Activated CD8-positive, alpha-beta memory T cell treated with anti-CD3 and anti-CD28 coated beads, Interleukin-2, amount 50 U/mL, for 4 hours (primary cell): ENCODE data around the gene CSNK2A1.
"Not testable (repeated sequence)": the region's sequence is repeated elsewhere in the genome, so short reads cannot be mapped to it uniquely, and the experiment has no call there.

Experiments
- DNase-seq: peaks from one replicate; pipeline ENCODE4 v3.0.0-alpha.2; 2020

The CSNK2A1 gene

DNA sequence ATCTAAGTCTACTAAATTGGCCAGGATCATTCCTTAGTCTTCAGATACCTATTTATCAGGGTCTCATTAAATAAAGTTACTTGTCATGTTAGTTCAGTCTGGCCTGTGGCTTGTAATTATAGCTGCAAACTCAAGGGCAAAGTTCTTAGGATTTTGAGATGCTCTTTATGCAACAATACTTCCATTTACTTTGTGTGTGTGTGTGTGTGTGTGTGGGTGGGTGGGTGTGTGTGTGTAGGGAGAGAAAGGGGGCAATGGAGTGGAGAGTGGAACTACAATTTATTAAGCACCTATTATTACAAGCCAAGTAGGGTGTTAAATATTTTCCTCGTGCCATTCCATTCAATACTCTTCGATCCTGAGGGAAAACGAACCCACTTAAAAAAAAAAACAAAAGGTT is 63.5 kb downstream of the CSNK2A1 start:
- no peak for DNase-seq

DNA sequence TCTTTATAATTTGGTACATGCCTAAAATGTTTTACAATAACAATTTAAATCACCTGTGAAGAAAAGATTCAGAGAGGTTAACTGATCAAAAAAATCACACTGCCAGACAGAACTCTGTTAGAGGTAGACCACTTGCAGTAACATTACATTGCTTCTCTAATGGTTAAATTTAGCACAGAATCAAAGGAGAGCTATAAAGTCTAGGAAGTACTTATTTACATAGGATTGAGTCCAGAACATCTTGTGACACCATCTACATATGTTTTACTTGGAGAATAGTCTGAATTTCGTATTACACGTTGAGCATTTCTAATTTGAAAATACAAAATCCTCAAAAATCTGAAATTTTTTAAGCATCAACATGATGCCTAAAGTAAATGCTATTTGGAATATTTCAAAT is 64.1 kb downstream of the CSNK2A1 start:
- DNase-seq = no peak

DNA sequence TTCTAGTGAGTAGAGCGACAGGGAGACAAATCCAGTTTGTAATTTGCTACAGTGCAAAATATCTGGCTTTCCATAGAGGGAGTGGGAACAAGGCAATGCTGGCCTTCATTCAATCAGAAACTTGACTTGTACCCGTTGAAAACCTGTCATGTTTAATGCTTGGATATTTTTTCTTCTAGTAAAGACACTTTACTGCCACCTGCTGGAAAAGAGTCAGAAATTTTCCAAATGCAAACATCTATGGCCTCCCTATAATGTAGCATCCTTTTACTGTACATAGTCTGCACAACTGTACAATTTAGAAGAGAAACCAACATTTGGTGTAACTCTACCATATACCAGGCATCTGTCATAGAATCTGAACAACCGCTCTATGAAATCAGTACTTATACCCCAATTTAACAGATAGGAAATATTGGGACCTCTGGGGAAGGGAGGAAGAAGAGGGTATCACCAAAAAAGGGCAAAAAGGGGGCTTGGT is 64.6 kb downstream of the CSNK2A1 start:
- no peak for DNase-seq

DNA sequence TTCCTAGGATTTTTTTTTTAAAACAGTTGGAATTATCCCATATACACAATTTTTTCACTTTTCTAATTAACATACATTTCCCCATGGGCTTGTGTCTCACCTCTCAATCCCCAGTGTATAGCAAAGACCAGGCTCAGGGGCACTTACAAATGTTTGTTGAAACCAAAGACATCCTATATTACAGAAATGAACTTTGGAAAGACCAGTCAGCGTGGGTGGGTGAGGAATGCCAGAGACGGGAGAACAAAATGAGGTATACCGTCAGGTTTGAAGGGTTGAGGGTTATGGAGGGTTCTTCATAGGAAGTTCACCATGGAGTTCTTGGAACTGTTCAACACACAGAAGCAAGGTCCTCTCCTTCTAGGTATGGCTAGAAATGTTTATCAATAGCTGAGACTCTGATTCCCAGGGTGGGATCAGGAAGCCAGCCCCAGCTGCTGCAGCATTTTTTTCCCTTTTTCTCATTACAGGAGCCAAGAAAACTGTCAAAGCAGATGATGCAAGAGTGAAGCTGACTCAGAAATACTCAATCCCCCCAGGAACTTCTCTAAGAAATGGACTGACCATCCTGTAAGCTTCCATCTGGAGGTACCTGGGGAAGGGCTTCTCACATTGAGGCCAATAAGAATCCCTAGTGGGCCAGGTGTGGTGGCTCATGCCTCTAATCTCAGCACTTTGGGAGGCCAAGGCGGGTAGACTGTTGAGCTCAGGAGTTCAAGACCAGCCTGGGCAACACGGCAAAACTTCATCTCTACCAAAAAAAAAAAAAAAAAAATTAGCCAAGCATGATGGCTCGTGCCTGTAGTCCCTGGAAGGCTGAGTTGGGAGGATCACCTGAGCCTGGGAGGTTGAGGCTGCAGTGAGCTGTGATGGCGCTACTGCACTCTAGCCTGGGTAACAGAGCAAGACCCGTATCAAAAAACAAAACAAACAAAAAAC is 65.3 kb downstream of the CSNK2A1 start:
- no peak for DNase-seq

DNA sequence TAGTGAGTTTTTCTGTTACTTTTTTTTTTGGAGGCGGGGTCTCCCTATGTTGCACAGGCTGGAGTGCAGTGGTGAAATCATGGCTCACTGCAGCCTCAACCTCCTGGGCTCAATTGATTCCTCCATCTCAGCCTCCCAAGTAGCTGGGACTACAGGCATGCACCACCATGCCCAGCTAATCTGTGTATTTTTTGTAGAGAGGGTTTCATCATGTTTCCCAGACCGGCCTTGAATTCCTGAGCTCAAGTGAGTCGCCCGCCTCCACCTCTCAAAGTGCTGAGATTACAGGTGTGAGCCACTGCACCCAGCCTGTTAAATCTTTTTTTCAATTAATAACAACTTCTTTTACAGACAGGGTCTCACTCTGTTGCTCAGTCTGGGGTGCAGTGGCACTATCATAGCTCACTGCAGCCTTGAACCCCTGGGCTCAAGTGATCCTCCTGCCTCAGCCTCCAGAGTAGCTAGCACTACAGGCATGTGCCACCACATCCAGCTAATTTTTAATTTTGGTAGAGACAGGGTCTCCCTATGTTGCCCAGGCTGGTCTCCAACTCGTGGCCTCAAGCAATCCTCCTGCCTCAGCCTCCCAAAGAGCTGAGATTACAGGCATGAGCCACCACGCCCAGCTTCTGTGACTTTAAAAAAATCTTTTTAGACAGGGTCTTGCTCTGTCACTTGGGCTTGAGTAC is 66.9 kb downstream of the CSNK2A1 start:
- not testable (repeated sequence) for DNase-seq

DNA sequence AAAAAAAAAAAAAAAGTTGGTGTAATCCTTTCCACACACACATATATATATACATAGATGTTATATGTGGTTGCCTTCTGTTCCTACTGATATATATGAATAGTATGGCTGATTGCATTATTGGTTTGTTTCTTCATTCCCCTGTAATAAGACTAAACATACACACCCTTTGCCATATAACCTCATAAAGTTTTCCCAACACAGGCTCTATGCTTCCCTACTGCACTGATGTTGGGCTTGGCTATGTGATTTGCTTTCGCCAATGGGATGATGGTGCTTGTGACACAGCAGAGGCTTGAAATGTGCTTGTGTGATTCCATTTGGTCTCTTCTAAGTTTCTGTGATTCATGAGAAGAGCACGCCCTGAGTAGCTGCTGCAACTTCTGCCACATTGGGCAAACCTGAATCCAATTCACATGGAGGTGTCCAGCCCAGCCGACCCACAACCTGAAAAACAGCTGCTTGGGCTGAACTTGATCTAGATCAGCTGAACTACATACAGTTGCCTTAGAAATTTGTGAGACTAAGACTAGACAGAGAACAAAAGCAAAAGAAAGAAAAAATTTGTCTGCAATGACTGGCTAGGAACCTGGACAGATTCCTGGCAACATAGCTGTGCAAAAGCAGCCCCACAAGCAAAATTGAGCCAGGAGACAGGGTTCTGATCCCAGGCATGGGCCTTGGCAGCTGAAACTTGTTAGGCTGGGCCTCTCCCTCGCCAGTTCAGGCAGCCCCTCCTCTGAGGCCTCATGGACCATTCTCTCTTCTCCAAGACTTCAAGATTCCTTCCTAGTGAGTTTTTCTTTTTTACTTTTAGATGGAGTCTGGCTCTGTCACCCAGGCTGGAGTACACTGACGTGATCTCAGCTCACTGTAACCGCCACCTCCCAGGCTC is 67.9 kb downstream of the CSNK2A1 start:
- DNase-seq = no peak

DNA sequence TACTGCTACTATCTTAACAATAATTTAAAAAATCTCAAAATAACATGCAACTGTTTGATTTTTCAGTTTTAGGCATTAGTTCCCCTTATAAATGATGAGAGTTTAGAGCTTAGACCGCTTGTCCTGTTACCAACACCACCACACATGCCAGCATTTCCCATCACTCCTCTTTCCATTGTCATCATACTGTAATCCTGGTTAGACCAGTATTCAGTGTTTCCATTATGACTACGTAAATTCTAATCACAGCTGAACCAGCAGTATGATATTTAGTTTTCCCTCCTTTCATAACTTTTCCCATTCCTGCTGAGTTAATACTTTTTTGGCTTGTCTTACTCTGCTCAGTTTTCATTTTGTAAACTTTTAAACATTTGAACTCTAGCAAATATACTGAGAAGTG is 69.0 kb downstream of the CSNK2A1 start:
- no peak for DNase-seq

DNA sequence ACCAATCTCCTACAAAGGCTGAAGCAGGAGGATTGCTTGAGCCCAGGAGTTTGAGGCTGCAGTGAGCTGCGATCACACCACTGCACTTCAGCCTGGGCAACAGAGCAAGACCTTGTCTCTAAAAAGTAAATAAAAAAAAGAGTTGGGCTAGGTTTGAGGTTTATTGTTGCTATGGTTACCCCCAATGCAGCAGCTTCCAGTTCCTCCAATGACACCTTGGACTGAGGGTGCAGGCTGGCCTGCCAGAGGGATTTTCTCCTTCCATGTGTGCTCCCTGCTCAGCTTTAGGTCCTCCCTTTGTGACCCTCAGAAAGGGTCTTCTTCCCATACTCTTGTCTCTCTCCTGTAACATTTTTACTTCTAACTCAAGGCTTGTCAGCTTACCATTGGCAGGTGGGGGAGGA is 70.7 kb downstream of the CSNK2A1 start:
- no peak for DNase-seq

DNA sequence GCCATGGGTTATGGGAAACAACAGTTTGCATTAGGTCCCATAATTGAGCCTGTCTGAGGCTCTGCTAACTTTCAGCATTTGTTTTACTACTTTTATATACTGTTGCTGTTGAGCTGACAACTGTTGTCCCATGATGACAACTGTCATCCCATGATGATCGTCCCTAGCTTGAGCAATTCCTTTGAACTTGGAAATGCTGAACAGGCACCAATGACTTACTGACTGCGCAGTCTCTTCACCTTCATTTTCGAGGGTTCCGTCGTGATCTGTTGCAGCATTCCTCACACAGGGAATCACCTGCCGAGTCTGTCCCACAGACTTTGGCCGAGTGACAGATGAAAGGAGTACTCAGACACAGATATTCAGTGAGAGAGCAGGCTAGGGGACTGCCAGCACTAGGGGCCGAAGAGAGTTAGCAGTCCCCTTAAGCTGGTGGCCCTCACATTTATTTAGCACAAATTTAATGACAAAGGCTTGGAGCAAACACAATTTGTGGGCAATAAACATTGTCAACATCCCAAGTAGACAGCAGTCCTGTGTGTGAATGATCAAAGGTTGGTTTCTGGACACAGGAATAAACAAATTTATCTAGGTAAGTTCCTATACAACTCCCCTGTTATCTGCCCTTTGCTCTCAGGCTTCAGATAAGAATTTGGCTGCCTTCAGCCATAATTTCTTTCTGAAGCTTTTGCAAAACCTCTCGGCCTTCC is 71.3 kb downstream of the CSNK2A1 start:
- no peak for DNase-seq

DNA sequence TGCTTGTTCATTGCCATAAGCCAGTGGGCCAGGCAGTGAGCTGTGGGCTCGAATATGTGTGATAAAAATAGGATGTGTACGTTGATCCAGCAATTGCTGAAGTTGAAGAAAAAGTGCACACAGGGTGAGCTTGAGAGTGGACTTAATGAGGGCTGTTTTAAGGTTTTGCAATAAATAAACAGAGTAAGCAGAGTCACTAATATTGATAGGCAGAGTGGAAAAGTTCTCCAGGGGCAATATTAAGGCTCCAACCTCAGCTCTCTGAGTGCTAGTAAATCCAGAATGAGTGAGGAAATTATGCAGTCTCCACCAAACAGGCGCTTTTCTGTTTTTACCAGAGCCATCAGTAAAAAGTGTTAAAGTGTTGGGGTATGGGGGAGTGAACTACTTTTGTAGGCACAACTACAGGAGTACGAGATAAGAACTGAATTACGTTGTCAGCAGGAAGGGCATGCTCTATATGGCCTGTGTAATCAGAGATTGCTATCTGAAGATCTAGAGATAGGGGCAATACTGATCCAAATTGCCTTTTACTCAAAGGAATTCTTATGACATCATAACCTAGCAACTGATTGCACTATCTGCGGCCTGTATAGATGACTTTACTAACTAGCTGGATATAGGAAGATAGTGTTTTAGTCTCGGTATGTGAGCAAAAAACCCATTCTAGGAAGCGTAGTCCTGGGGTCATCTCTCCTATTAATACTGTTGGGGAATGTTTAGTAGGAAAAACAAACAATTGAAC is 73.7 kb downstream of the CSNK2A1 start:
- DNase-seq = no peak

DNA sequence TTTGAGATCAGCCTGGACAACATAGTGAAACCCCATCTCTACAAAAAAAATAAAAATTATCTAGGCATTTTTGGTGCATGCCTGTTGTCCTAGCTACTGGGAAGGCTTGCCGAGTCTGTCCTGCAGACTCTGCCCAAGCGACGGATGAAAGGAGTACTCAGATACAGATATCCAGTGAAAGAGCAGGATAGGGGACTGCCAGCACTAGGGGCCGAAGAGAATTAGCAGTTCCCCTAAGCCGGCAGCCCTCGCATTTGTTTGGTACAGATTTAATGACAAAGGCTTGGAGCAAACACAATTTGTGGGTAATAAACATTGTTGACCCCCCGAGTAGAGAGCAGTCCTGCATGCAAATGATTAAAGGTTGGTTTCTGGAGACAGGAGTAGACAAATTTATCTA is 75.8 kb downstream of the CSNK2A1 start:
- DNase-seq = no peak

DNA sequence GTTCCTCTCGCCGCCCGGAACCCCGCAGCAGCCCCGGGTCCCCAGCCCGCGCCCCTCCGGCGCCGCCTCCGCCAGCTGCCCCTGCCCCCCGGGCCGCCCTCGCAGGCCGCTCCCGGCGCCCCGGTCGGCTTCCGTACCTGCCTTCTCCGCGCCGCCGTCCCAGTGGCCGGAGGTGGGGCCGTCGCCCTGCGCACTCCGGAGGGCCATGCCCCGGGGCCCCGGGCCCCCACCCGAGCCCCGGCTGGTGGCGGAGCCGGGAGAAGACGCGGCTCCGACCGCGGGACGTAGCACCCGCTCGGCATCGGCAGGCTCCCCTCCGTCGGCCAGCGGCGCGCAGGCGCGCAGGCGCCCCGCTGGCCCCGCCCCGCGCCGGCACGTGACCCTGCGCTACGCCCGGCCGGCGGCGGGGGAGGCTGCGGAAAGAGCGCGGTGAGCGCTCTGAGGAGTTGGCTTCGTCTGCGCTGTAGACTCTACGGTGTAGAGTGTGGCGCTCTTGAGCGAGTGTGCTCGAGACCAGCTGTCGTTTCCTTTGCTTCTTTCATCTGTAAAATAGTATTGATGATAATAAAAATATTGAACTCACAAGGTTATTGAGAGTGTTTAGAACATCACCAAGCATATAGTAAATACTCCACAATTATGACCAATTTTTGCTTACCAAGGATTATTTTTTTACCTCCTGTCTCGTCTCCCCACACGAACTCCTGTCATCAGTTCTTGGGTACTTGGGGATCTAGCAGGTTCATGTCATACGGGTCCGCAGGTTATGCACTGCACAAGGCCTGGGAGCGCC is 81.2 kb downstream of the CSNK2A1 start, which contains the start of gene TBC1D20:
Gene TBC1D20, minus strand, starts transcription at position 335 of the 793 bp plus-strand sequence. Its CDS starts 128 bp downstream, at position 207.
- peak; percentile 84 for DNase-seq

DNA sequence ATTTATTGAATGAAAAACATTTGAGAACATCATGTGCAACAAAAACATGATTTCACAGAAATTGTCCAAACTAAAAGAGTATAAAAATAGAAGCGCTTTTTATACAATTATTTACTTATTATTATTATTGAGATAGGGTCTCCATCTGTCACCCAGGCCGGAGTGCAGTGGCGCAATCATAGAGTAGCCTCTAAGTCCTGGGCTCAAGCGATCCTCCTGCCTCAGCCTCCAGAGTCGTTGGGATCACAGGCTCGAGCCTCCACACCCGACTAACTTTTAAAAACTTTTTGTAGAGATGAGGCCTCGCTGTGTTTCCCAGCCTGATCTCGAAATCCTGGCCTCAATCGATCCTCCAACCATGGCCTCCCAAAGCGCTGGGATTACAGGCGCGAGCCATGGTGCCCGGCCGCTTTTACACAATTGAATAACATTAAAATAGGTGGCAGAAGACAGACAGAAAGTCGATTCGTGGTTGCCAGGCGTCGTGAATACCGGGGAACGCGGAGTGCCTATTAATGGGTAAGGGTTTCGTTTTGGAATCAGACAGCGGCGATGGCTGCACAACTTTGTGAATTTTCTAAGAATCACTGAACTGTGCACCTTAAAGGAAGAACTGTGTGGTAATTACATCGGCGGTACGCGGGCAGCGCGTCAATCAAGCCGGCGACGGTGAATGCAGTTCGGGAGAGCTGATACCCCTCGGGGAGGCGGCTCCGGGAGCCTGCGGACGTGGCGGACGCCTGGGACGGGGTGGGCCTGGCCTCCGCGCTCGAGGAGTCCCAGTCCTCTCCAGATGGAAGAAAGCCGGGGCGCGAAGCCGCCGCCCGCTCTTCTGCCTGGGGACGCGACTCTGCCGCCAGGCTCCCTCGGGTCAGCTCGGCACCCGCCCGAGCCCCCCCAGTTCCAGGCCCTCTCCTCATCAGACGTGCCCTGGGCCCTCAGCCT is 82.1 kb downstream of the CSNK2A1 start:
- DNase-seq = peak; percentile 50

DNA sequence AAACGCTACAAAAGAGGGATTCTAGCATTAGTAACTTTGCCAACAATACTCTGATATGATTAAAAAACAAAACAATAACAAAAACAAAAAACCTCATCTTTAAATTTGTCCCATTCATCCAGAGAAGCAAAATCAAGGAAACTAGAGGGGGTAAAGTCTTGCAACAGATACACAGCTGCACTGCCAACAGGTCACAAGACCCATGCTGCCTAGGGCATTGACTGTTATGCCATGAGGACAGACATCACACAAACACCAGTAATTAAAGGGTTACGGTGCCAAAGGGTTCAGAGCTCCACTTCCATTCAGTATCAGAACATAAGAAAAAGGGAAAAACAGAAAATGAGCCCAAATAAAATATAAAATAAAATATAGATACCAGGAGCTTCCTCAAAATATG is 82.9 kb downstream of the CSNK2A1 start:
- DNase-seq = no peak

DNA sequence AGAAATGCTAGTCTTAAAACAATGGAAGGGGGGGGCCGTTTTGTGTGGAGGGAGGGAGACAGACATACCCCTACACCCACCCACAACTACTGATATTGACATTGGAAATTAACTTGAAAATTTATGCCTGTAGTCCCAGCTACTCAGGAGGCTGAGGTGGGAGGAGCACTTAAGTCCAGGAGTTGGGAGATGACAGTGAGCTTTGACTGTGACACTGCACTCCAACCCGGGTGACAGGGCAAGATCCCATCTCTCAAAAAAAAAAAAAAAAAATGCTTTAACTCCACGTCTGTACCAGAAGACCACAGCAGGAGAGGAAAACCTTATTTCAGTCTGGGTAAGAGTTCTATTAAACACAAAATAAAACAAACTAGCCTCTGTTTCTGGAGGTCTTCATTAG is 83.4 kb downstream of the CSNK2A1 start:
- DNase-seq = no peak

DNA sequence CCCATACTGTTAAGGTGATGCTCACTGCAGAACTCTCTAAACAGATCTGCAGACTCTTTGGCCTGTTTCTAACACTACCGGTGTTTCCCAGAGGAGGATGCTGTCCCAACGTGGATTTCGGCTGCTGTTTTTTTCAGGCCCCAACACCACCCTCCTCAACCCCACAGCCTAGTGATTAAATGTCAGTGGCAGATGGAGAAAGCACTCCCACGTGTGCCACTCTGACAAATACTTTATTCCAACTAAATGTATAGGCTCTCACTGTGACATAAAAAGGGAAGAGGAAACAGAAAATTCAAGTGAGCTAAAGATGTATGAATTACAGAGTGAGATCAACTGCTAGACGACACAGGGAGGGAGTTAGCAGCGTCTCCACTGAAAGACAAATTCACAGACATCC is 84.8 kb downstream of the CSNK2A1 start:
- DNase-seq = no peak

DNA sequence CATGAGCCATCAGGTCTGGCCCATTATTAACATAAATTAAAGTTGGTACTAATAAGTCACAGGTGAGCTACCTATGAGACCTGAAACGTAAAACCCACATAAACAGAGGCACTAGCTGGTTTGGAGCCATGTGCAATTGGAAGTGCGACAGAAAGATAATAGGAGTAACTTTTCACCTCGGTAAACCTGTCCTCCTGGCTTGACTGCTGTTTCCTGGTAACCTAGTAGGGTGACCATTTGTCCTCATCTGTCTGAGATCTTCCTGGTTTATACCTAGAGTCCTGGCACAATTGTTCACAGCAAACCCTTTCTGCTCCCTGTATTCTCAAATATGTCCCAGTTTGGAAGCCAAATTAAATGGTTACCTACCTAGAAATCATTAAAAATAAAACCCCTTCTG is 88.6 kb downstream of the CSNK2A1 start:
- DNase-seq = no peak

DNA sequence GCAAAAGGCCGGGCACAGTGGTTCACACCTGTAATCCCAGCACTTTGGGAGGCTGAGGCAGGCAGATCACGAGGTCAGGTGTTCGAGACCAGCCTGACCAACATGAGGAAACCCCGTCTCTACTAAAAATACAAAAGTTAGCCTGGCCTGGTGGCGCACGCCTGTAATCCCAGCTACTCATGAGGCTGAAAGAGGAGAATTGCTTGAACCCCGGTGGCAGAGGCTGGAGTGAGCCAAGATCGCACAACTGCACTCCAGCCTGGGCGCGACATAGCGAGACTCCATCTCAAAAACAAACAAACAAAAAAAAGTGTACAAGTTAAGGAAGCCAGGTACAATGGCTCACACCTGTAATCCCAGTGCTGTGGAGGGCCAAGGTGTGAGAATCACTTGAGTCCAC is 91.6 kb downstream of the CSNK2A1 start:
- not testable (repeated sequence) for DNase-seq
